ENCODE results near the gene RAX2.

The RAX2 gene

DNA sequence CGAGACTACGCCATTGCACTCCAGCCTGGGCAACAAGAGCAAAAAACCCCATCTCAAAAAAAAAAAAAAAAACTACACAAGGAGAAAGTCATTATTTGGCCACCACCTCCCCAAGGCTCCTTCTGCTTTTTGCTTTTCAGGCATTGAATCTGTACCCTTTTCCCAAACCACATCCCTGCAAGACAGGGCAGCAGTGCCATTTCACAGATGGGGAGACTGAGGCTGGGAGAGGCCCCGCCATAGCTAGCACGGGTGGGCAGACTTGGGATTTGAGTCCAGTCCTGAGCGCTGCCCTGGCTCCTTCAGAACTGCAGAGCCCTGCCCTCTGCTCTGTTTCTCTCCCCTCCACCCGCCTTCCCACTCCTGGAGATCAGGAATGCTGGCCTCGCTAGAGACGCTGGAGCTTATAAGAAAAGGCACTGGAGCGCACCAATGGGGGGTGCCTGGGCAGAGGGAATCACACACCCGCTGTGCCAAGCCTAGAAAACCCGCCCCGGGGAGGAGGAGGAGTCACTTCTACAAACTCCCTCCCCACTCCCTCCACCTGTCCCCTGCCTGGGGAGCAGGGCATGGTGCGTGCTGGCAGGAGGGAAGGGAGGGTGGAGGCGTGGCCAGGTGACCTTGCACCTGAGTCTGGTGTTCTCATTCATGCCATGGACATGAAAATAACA is 46.3 kb downstream of the RAX2 start:
- H3K4me3 ChIP-seq (ENCODE audit: low read depth, low read length), result no peak overlapping the region
- TF ChIP-seq, protein P1, sequence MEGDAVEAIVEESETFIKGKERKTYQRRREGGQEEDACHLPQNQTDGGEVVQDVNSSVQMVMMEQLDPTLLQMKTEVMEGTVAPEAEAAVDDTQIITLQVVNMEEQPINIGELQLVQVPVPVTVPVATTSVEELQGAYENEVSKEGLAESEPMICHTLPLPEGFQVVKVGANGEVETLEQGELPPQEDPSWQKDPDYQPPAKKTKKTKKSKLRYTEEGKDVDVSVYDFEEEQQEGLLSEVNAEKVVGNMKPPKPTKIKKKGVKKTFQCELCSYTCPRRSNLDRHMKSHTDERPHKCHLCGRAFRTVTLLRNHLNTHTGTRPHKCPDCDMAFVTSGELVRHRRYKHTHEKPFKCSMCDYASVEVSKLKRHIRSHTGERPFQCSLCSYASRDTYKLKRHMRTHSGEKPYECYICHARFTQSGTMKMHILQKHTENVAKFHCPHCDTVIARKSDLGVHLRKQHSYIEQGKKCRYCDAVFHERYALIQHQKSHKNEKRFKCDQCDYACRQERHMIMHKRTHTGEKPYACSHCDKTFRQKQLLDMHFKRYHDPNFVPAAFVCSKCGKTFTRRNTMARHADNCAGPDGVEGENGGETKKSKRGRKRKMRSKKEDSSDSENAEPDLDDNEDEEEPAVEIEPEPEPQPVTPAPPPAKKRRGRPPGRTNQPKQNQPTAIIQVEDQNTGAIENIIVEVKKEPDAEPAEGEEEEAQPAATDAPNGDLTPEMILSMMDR (IDR thresholded peaks at IDR 0.05; ENCODE audit: low read depth, low read length), result no peak

GRCh38 chr19:3725121-3725520 is 46.9 kb downstream of the RAX2 start:
- TF ChIP-seq, protein P1 (IDR thresholded peaks at IDR 0.05; ENCODE audit: low read depth, low read length), result no peak

GRCh38 chr19:3723883-3724282 is 48.1 kb downstream of the RAX2 start:
- H3K4me3 ChIP-seq (ENCODE audit: low read depth, low read length), result no peak overlapping the region
- TF ChIP-seq, protein P1 (IDR thresholded peaks at IDR 0.05; ENCODE audit: low read depth, low read length), result no peak

More at GRCh38 chr19:3725121-3725520, 46.9 kb downstream of the RAX2 start:
- H3K4me3 ChIP-seq (ENCODE audit: low read depth, low read length), result no peak overlapping the region

DNA sequence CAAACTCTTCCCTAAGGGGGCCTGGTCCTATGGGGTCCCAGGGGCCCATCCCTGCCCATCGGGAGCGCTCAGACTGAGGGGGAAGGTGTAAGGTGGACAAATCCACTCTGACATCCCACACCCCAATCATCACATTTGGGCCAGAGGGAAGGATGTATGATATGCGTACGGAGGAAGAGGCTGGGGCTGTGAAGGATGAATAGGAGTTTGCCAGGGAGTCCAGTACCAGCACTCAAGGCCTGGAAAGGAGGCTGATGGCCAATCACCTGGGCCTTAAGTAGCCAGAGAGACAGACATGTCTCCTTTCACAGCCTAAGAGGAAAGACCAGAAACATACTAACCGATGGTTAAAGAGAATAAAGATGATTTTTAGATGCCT is 48.9 kb downstream of the RAX2 start:
- H3K4me3 ChIP-seq (ENCODE audit: low read depth, low read length), result no peak overlapping the region
- TF ChIP-seq, protein P1 (IDR thresholded peaks at IDR 0.05; ENCODE audit: low read depth, low read length), result no peak

DNA sequence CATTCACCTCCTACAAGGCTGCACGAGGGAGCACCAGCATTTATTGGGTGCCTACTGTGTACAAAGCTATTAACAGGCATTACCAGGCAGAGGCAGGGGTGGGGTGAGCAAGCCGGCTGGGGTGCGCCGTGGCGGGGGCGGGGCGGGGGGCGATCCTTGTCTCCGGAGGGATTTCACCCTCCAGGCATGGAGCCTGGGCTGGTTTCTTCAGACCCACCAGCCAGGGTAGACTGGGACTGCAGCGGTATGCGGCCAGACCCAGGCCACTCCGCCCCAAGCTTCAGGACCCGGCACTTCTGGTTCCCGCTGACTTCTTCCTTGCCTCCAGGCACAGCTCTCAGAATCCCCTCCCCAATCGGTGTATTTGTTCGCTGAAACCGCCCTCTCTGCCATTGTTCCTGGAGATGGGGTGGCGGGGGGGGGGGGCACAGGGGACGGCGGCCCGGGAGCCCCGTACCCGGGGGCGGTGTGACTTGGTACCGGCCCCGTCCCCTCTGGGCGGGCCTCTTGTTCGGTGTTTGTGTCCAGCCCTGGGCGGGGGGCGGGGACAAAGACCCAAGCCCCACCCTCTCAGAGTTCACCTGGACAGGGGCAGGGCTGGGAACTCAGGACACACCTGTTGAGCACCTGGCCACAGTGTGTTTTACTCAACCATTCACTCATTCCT is 49.5 kb downstream of the RAX2 start:
- TF ChIP-seq, protein P1 (IDR thresholded peaks at IDR 0.05; ENCODE audit: low read depth, low read length), result no peak
- H3K4me3 ChIP-seq (ENCODE audit: low read depth, low read length), result no peak overlapping the region

- H3K4me3 ChIP-seq (ENCODE audit: low read depth, low read length), result no peak overlapping the region
These were observed 50.1 kb downstream of the RAX2 start for GRCh38 chr19:3721887-3722442.

More at GRCh38 chr19:3721887-3722442, 50.1 kb downstream of the RAX2 start:
- TF ChIP-seq, protein P1 (IDR thresholded peaks at IDR 0.05; ENCODE audit: low read depth, low read length), result no peak

Measured in WI38 (cell line).